Erythroblast (primary cell): ENCODE results near the gene TMEM259.

ENCODE experiments used
- GATA1 ChIP-seq: IDR thresholded peaks from 2 replicates; pipeline ENCODE4 v1.6.1; 2011; ENCODE audit warnings: low read depth, mild to moderate bottlenecking, control low read depth, low read length, moderate library complexity
- POLR2A ChIP-seq: IDR thresholded peaks from 2 replicates; pipeline ENCODE4 v1.6.1; 2011; ENCODE audit warnings: mild to moderate bottlenecking, low read length

DNA sequence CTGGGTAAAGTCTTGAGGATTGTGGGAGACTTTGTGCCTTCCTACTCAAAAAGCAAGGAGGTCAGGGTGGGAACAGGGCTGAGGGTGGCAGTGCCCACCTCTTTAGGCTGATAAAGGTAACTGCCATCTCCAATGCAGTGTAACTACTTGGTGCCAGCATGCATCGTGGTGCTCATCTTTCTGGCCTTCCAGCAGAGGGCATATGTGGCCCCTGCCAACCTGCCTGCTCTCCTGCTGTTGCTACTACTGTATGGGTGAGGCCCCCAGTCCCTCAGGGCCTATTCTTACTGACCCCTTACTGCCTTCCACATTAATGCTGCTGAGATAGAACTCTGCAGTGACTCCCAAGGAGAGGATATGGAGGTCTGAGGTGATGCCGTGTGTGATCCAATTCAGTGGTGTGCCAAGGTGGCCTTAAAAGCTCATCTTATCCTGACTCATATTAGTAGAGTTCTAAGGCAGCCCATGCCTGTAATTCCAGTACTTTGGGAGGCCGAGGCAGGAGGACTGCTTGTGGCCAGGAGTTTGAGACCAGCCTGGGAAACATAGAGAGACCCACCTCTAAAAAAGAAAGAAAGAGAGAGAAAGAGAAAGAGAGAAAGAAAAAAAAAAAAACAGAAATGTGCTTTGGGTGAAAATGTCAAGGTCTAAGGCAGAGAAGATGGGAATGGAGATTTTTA, 36.4 kb upstream of the TMEM259 start:
- TF ChIP-seq POLR2A (no peak), GATA1 (no peak)
